SK-N-SH (cell line): ENCODE measurements around the gene IDI2.

Experiments used
- CHD2 ChIP-seq: fragments of 150-350 bp; IDR thresholded peaks from 2 replicates; pipeline ENCODE4 v1.6.1; 2018; ENCODE audit warnings: low read length; ENCODE audit not compliant: partially characterized antibody
- EP300 ChIP-seq, 2 experiments: IDR thresholded peaks; 2 replicates each; pipeline versions ENCODE4 v1.4.0 to v1.6.1; 2012; ENCODE audit warnings: borderline replicate concordance in 1 of 2, low read depth in 1 of 2, low read length in 1 of 2
- FOXM1 ChIP-seq: IDR thresholded peaks from 2 replicates; pipeline ENCODE4 v1.4.0; 2012; ENCODE audit warnings: low read depth, mild to moderate bottlenecking
- REST ChIP-seq: IDR thresholded peaks from 2 replicates; pipeline ENCODE4 v1.6.1; 2012; ENCODE audit warnings: mild to moderate bottlenecking, low read depth, low read length, moderate library complexity
- USF1 ChIP-seq: IDR thresholded peaks from 2 replicates; pipeline ENCODE4 v1.4.0; 2012; ENCODE audit warnings: low read depth, borderline replicate concordance
- USF2 ChIP-seq: fragments of 150-350 bp; IDR thresholded peaks from 2 replicates; pipeline ENCODE4 v1.6.1; 2017; ENCODE audit warnings: antibody characterized with exemption, low read length, low read depth, borderline replicate concordance
- TF ChIP-seq, protein P1 (sequence below): fragments of 200-600 bp; sonication (generic); IDR thresholded peaks from 2 replicates; pipeline ENCODE4 v1.6.1; 2017; ENCODE audit warnings: antibody characterized with exemption, mild to moderate bottlenecking, moderate library complexity

GRCh38 chr10:995559-995926 is 30.1 kb downstream of the IDI2 start:
- TF ChIP-seq, protein P1, sequence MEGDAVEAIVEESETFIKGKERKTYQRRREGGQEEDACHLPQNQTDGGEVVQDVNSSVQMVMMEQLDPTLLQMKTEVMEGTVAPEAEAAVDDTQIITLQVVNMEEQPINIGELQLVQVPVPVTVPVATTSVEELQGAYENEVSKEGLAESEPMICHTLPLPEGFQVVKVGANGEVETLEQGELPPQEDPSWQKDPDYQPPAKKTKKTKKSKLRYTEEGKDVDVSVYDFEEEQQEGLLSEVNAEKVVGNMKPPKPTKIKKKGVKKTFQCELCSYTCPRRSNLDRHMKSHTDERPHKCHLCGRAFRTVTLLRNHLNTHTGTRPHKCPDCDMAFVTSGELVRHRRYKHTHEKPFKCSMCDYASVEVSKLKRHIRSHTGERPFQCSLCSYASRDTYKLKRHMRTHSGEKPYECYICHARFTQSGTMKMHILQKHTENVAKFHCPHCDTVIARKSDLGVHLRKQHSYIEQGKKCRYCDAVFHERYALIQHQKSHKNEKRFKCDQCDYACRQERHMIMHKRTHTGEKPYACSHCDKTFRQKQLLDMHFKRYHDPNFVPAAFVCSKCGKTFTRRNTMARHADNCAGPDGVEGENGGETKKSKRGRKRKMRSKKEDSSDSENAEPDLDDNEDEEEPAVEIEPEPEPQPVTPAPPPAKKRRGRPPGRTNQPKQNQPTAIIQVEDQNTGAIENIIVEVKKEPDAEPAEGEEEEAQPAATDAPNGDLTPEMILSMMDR, result no peak
- TF ChIP-seq EP300 (IDR thresholded peaks at IDR 0.05; ENCODE audit: borderline replicate concordance in 1 of 2, low read depth in 1 of 2, low read length in 1 of 2) (no peak), USF1 (no peak), USF2 (no peak), CHD2 (no peak), FOXM1 (no peak), REST (no peak)
